GM20431 (cell line): ENCODE measurements around the gene SPINDOC.

Experiments
- in situ Hi-C: fragments of 300-500 bp; cut with MseI, MboI; formaldehyde crosslinking; loops from one replicate; pipeline ENCODE4 v1.15.0; 2020; ENCODE audit warnings: low sequenced_read_pairs; ENCODE audit not compliant: unreplicated experiment

Gene SPINDOC

DNA sequence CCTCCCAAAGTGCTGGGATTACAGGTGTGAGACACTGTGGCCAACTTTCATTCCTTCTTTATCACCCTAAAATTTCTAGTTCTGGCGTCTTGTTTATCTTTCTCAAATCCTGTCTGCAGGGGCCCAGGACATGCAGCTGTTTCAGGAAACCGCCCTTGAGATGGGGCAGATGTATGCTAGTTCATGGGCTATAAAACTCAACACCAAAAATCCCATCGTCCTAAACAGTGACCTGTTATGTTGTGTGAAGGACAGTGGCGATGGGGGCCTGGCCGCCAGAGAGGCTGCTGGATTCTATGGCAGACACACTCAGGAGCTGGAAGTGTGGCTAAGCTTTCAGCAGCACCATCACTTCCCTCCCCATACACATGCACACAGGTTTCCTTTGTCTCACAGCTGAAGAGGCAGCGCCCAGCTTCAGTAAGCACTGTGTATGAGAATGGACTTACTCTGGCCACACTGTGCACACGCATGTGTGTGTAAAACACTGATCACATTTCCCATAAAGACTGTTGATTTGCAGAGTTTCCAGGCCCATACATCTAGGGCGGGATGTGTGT is 62.3 kb downstream of the SPINDOC start:
- in situ Hi-C loops: no loop called here

GRCh38 chr11:63876616-63877015 is 63.4 kb downstream of the SPINDOC start:
- in situ Hi-C loops: no loop called here
